GM19238 (cell line): ENCODE results near the gene CBLB.

Source experiments
- DNase-seq: peaks from one replicate; pipeline ENCODE4 v3.0.0; 2011; ENCODE audit warnings: low spot score; ENCODE audit not compliant: insufficient read length

CBLB gene

GRCh38 chr3:105700575-105700974 is 168.2 kb downstream of the CBLB start:
- DNase-seq, result no peak

- no peak for DNase-seq
Observed at GRCh38 chr3:105691633-105692032, 177.2 kb downstream of the CBLB start.

- DNase-seq, result no peak
Observed at GRCh38 chr3:105691053-105691452, 177.8 kb downstream of the CBLB start.

GRCh38 chr3:105688821-105689220 is 180.0 kb downstream of the CBLB start:
- DNase-seq, result no peak

GRCh38 chr3:105686278-105686897 is 182.4 kb downstream of the CBLB start:
- no peak for DNase-seq

- DNase-seq, result no peak
Observed at GRCh38 chr3:105679951-105680350, 188.9 kb downstream of the CBLB start.

- DNase-seq, result no peak
Observed at GRCh38 chr3:105678017-105678416, 190.8 kb downstream of the CBLB start.

- no peak for DNase-seq
Observed at GRCh38 chr3:105676621-105677300, 192.1 kb downstream of the CBLB start.

GRCh38 chr3:105674437-105675065 is 194.3 kb downstream of the CBLB start:
- no peak for DNase-seq

GRCh38 chr3:105672996-105673395 is 195.8 kb downstream of the CBLB start:
- no peak for DNase-seq

- no peak for DNase-seq
Observed at GRCh38 chr3:105662306-105662705, 206.5 kb downstream of the CBLB start.

- DNase-seq, result no peak
Observed at GRCh38 chr3:105661461-105661860, 207.4 kb downstream of the CBLB start.

- DNase-seq, result no peak
Observed at GRCh38 chr3:105656651-105657504, 211.9 kb downstream of the CBLB start.

GRCh38 chr3:105653868-105654267 is 214.9 kb downstream of the CBLB start:
- DNase-seq, result no peak

- no peak for DNase-seq
Observed at GRCh38 chr3:105653166-105653565, 215.6 kb downstream of the CBLB start.

- no peak for DNase-seq
Observed at GRCh38 chr3:105649480-105649879, 219.3 kb downstream of the CBLB start.

GRCh38 chr3:105647047-105647446 is 221.8 kb downstream of the CBLB start:
- no peak for DNase-seq

- DNase-seq, result no peak
Observed at GRCh38 chr3:105639131-105639530, 229.7 kb downstream of the CBLB start.

- DNase-seq, result no peak
Observed at GRCh38 chr3:105634708-105635107, 234.1 kb downstream of the CBLB start.

- no peak for DNase-seq
Observed at GRCh38 chr3:105629718-105630117, 239.1 kb downstream of the CBLB start.

- DNase-seq, result no peak
Observed at GRCh38 chr3:105626739-105627138, 242.1 kb downstream of the CBLB start.

- no peak for DNase-seq
Observed at GRCh38 chr3:105622169-105622568, 246.6 kb downstream of the CBLB start.
